Activated B cell treated with CpG ODN at 0.5 μM for 24 hours (primary cell): ENCODE data around the gene RFX1. TPM values are rescaled to one million over a fixed set of nuclear protein-coding genes. Genes with fewer than 3 reads are reported as not detected.

Experiments used
- ATAC-seq: fragments of 200-7000 bp; cut with Tn5 transposase; one replicate; pipeline ENCODE4 v1.10.0; 2021; ENCODE audit warnings: low read depth, mild to moderate bottlenecking, moderate library complexity
- CTCF ChIA-PET: fragments of 350-600 bp; sonication (Branson Sonifier 250); formaldehyde crosslinking; loops from one replicate; lab custom pipeline; 2021; ENCODE audit warnings: antibody characterized with exemption; lab: Charles Lee
- POLR2A ChIA-PET: fragments of 350-600 bp; sonication (Branson Sonifier 250); formaldehyde crosslinking; loops from one replicate; lab custom pipeline; 2021; ENCODE audit warnings: antibody characterized with exemption; lab: Charles Lee
- DNase-seq: peaks from one replicate; pipeline ENCODE4 v3.0.0; 2022
- H3K27ac Mint-ChIP-seq: one replicate; pipeline ENCODE4 v1.8.0; 2020; ENCODE audit warnings: mixed read lengths
- H3K27me3 Mint-ChIP-seq: one replicate; pipeline ENCODE4 v1.8.0; 2021; ENCODE audit warnings: mixed read lengths
- H3K36me3 Mint-ChIP-seq: one replicate; pipeline ENCODE4 v1.8.0; 2021; ENCODE audit warnings: low read depth, mixed read lengths
- H3K4me1 Mint-ChIP-seq: one replicate; pipeline ENCODE4 v1.8.0; 2021; ENCODE audit warnings: mixed read lengths
- H3K4me3 Mint-ChIP-seq: one replicate; pipeline ENCODE4 v1.8.0; 2020; ENCODE audit warnings: mild to moderate bottlenecking, mixed read lengths
- H3K9me3 Mint-ChIP-seq: one replicate; pipeline ENCODE4 v1.8.0; 2020; ENCODE audit warnings: mixed read lengths
- CTCF ChIP-seq: fragments of 200-600 bp; IDR thresholded peaks from one replicate; pipeline ENCODE4 v1.8.0; 2022; ENCODE audit warnings: antibody characterized with exemption, mild to moderate bottlenecking
- intact Hi-C: fragments of 100-400 bp; cut with micrococcal nuclease; formaldehyde crosslinking; loops from one replicate; pipeline ENCODE4 v1.15.1; 2024
- total RNA-seq: library from RNA; stranded (reverse); gene quantifications from 2 replicates; pipeline ENCODE4 v1.2.3, GENCODE V29; 2022

RFX1 gene
- total RNA-seq, 1 donor from 2014 or later = 19.0 TPM

- Mint-ChIP-seq H3K4me3 (no peak overlapping the region), H3K27me3 (no peaks in the 10 kb centered on the region), H3K27ac (no peak overlapping the region), H3K9me3 (no peaks in the 10 kb centered on the region), H3K36me3 (peaks cover 14% of the 10 kb centered on the region), H3K4me1 (peaks cover 50% of the 10 kb centered on the region)
- no peak for TF ChIP-seq CTCF
- DNase-seq = no peak
- intact Hi-C loops = no loop called here
- POLR2A ChIA-PET = interaction anchor here (2.0 to 4.7 kb wide), 3 partner anchors 24 to 52 kb away, joined by 10 to 29 read pairs (median 22); partner anchors contain the start of genes DCAF15 and IL27RA
- CTCF ChIA-PET = interaction anchor here (1.4 kb wide), 1 partner anchor 18 kb away, joined by 3 read pairs; no protein-coding TSS in a partner anchor
- no peak for ATAC-seq
These were observed 26.4 kb downstream of the RFX1 start for GRCh38 chr19:13979686-13980085.

- H3K4me1 Mint-ChIP-seq = peaks cover 46% of the 10 kb centered on the region
- ATAC-seq (no peak), DNase-seq (no peak)
- peaks cover 18% of the 10 kb centered on the region for H3K36me3 Mint-ChIP-seq
- peak overlapping the region; percentile 57 for H3K4me3 Mint-ChIP-seq
- intact Hi-C loops = no loop called here
- no peak overlapping the region for H3K27ac Mint-ChIP-seq
- no peaks in the 10 kb centered on the region for H3K9me3 Mint-ChIP-seq
- CTCF ChIA-PET = interaction anchor here (1.4 kb wide), 1 partner anchor 17 kb away, joined by 3 read pairs; no protein-coding TSS in a partner anchor
- TF ChIP-seq CTCF = no peak
- POLR2A ChIA-PET = interaction anchor here (2.0 to 4.7 kb wide), 4 partner anchors 24 to 53 kb away, joined by 7 to 29 read pairs (median 16); partner anchors contain the start of genes DCAF15, IL27RA and RFX1
- no peaks in the 10 kb centered on the region for H3K27me3 Mint-ChIP-seq
These were observed 26.9 kb downstream of the RFX1 start for GRCh38 chr19:13979244-13979615.

- DNase-seq (peak; percentile 33), ATAC-seq (peak; percentile 63)
- ChIA-PET POLR2A (interaction anchor here (0.7 to 4.7 kb wide), 8 partner anchors 8 to 53 kb away, joined by 3 to 29 read pairs (median 6); partner anchors contain the start of genes DCAF15, IL27RA and RFX1), CTCF (interaction anchor here (1.4 kb wide), 1 partner anchor 17 kb away, joined by 3 read pairs; no protein-coding TSS in a partner anchor)
- H3K4me1 Mint-ChIP-seq = peaks cover 45% of the 10 kb centered on the region
- TF ChIP-seq CTCF = no peak
- no peaks in the 10 kb centered on the region for H3K9me3 Mint-ChIP-seq
- no peak overlapping the region for H3K27ac Mint-ChIP-seq
- intact Hi-C loops = no loop called here
- peak overlapping the region; percentile 57 for H3K4me3 Mint-ChIP-seq
- H3K36me3 Mint-ChIP-seq = peaks cover 22% of the 10 kb centered on the region
- no peaks in the 10 kb centered on the region for H3K27me3 Mint-ChIP-seq
These were observed 27.5 kb downstream of the RFX1 start for GRCh38 chr19:13978351-13979243.

- CTCF ChIA-PET = interaction anchor here (1.9 kb wide), 1 partner anchor 54 kb away, joined by 4 read pairs; the partner anchor contains the start of gene IL27RA
- no peak for DNase-seq
- H3K9me3 Mint-ChIP-seq = no peaks in the 10 kb centered on the region
- TF ChIP-seq CTCF = no peak
- ATAC-seq = no peak
- no peak overlapping the region for H3K4me3 Mint-ChIP-seq
- no peaks in the 10 kb centered on the region for H3K27me3 Mint-ChIP-seq
- POLR2A ChIA-PET = interaction anchor here (1.0 to 4.7 kb wide), 6 partner anchors 18 to 54 kb away, joined by 3 to 29 read pairs (median 8); partner anchors contain the start of genes DCAF15, IL27RA and RFX1
- H3K4me1 Mint-ChIP-seq = peaks cover 38% of the 10 kb centered on the region
- intact Hi-C loops = no loop called here
- peaks cover 26% of the 10 kb centered on the region for H3K36me3 Mint-ChIP-seq
- H3K27ac Mint-ChIP-seq = no peak overlapping the region
These were observed 28.3 kb downstream of the RFX1 start for GRCh38 chr19:13977803-13978202.
